Neural cell (in vitro differentiated cells): ENCODE results near the gene NECAB3. TPM values are rescaled to one million over a fixed set of nuclear protein-coding genes. Genes with fewer than 3 reads are reported as not detected.

ENCODE experiments used
- H2AFZ ChIP-seq: fragments of 200-600, 300-800 bp; sonication (generic), shearing (Covaris generic); 2 replicates; pipeline ENCODE4 v1.6.0; 2014; ENCODE audit warnings: low read depth, mild to moderate bottlenecking, antibody characterized with exemption, low read length, moderate library complexity
- H3F3A ChIP-seq: fragments of 200-600 bp; shearing (Covaris generic); 2 replicates; pipeline ENCODE4 v1.6.1; 2016; ENCODE audit warnings: mild to moderate bottlenecking, moderate library complexity, mixed read lengths, antibody characterized with exemption, low read length; ENCODE audit not compliant: insufficient read depth, poor library complexity, severe bottlenecking
- H3K27ac ChIP-seq: fragments of 200-600, 300-800 bp; sonication (generic), shearing (Covaris generic); 2 replicates; pipeline ENCODE4 v1.5.1; 2014; ENCODE audit warnings: mild to moderate bottlenecking, low read length, moderate library complexity
- H3K27me3 ChIP-seq: fragments of 300-800, 200-600 bp; sonication (generic), shearing (Covaris generic); 2 replicates; pipeline ENCODE4 v1.6.0; 2014; ENCODE audit warnings: mild to moderate bottlenecking, low read depth, low read length, moderate library complexity; ENCODE audit not compliant: insufficient read depth
- H3K36me3 ChIP-seq: fragments of 300-800, 200-600 bp; sonication (generic), shearing (Covaris generic); 2 replicates; pipeline ENCODE4 v1.5.1; 2014; ENCODE audit warnings: mild to moderate bottlenecking, antibody characterized with exemption, low read length, moderate library complexity; ENCODE audit not compliant: insufficient read depth
- H3K4me2 ChIP-seq: fragments of 300-800, 200-600 bp; sonication (generic), shearing (Covaris generic); 2 replicates; pipeline ENCODE4 v1.6.0; 2014; ENCODE audit warnings: mild to moderate bottlenecking, low read length
- H3K4me3 ChIP-seq: fragments of 300-800, 200-600 bp; sonication (generic), shearing (Covaris generic); 2 replicates; pipeline ENCODE4 v1.5.1; 2014; ENCODE audit warnings: mild to moderate bottlenecking, low read length, moderate library complexity
- H3K79me2 ChIP-seq: fragments of 200-600 bp; shearing (Covaris generic); replicated peaks from 2 replicates; pipeline ENCODE4 v1.6.0; 2014; ENCODE audit warnings: mild to moderate bottlenecking, low read length, moderate library complexity; ENCODE audit not compliant: insufficient read depth
- H3K9ac ChIP-seq: fragments of 300-800, 200-600 bp; sonication (generic), shearing (Covaris generic); 2 replicates; pipeline ENCODE4 v1.6.1; 2016; ENCODE audit warnings: mild to moderate bottlenecking, low read length, mixed read lengths
- H3K9me2 ChIP-seq: fragments of 200-600 bp; shearing (Covaris generic); 2 replicates; pipeline ENCODE4 v1.6.1; 2016; ENCODE audit warnings: mild to moderate bottlenecking, low read length, mixed read lengths; ENCODE audit not compliant: insufficient read depth
- H3K9me3 ChIP-seq: fragments of 200-600, 300-800 bp; sonication (generic), shearing (Covaris generic); 2 replicates; pipeline ENCODE4 v1.6.1; 2016; ENCODE audit warnings: mild to moderate bottlenecking, mixed run types, low read length, moderate library complexity, mixed read lengths
- H4K20me1 ChIP-seq: fragments of 200-600 bp; shearing (Covaris generic); 2 replicates; pipeline ENCODE4 v1.6.1; 2016; ENCODE audit warnings: mild to moderate bottlenecking, mixed run types; ENCODE audit not compliant: insufficient read depth
- CTCF ChIP-seq: fragments of 450-650 bp; IDR thresholded peaks from 2 replicates; pipeline ENCODE4 v1.5.1; 2014; ENCODE audit warnings: antibody characterized with exemption, mild to moderate bottlenecking, moderate library complexity; ENCODE audit not compliant: poor library complexity, severe bottlenecking
- EP300 ChIP-seq: fragments of 450-650 bp; conservative IDR thresholded peaks from 2 replicates; pipeline ENCODE4 v1.6.1; 2014; ENCODE audit warnings: antibody characterized with exemption, mild to moderate bottlenecking, moderate library complexity; ENCODE audit not compliant: poor library complexity, severe bottlenecking
- EZH2 ChIP-seq: fragments of 200-600, 300-800 bp; shearing (Covaris generic), sonication (generic); IDR thresholded peaks from 2 replicates; pipeline ENCODE4 v1.6.1; 2014; ENCODE audit warnings: antibody characterized with exemption, low read length, borderline replicate concordance, mild to moderate bottlenecking; ENCODE audit not compliant: insufficient read depth, poor library complexity, severe bottlenecking
- MXI1 ChIP-seq: fragments of 450-650 bp; conservative IDR thresholded peaks from 2 replicates; pipeline ENCODE4 v1.6.1; 2014; ENCODE audit warnings: antibody characterized with exemption, mild to moderate bottlenecking; ENCODE audit not compliant: poor library complexity, severe bottlenecking
- POLR2AphosphoS5 ChIP-seq: IDR thresholded peaks from 2 replicates; pipeline ENCODE4 v1.6.1; 2012
- RAD21 ChIP-seq: fragments of 450-650 bp; conservative IDR thresholded peaks from 2 replicates; pipeline ENCODE4 v1.6.1; 2014; ENCODE audit warnings: antibody characterized with exemption, mild to moderate bottlenecking, moderate library complexity
- REST ChIP-seq: IDR thresholded peaks from 2 replicates; pipeline ENCODE4 v1.6.1; 2012; ENCODE audit warnings: borderline replicate concordance
- SMC3 ChIP-seq: fragments of 450-650 bp; conservative IDR thresholded peaks from 2 replicates; pipeline ENCODE4 v1.6.1; 2014; ENCODE audit warnings: antibody characterized with exemption, mild to moderate bottlenecking, moderate library complexity; ENCODE audit not compliant: poor library complexity
- TAF1 ChIP-seq: IDR thresholded peaks from 2 replicates; pipeline ENCODE4 v1.6.1; 2012; ENCODE audit warnings: low read depth
- polyA plus RNA-seq: library from polyadenylated mRNA; depleted of rRNA; stranded (reverse); fragments of >200 nt; gene quantifications from 2 replicates; pipeline ENCODE4 v1.2.3, GENCODE V29; 2014

The NECAB3 gene
- polyA plus RNA-seq, 1 donor from 2014 or later, result 21.4 TPM

- H2AFZ ChIP-seq, result no peak overlapping the region
- TF ChIP-seq RAD21 (no peak), POLR2AphosphoS5 (no peak), MXI1 (no peak)
- H3K4me2 ChIP-seq, result no peak overlapping the region
- H3K9me2 ChIP-seq, result no peaks in the 10 kb centered on the region
- no peaks in the 10 kb centered on the region for H3K9me3 ChIP-seq
- H3K4me3 ChIP-seq, result no peak overlapping the region
- no peaks in the 10 kb centered on the region for H3K79me2 ChIP-seq
- no peaks in the 10 kb centered on the region for H3K27me3 ChIP-seq
- H3K9ac ChIP-seq, result no peak overlapping the region
- H4K20me1 ChIP-seq, result no peaks in the 10 kb centered on the region
- H3K27ac ChIP-seq, result no peak overlapping the region
- peaks cover 4% of the 10 kb centered on the region for H3F3A ChIP-seq
- H3K36me3 ChIP-seq, result no peaks in the 10 kb centered on the region
These were observed 4.2 kb downstream of the NECAB3 start for GRCh38 chr20:33669873-33670640.

GRCh38 chr20:33669224-33669623 lies 5.0 kb downstream of the NECAB3 start:
- Histone ChIP-seq H2AFZ (no peak overlapping the region), H3K27me3 (no peaks in the 10 kb centered on the region), H3K36me3 (no peaks in the 10 kb centered on the region), H3K79me2 (no peaks in the 10 kb centered on the region), H3K4me3 (no peak overlapping the region), H3K9me2 (no peaks in the 10 kb centered on the region), H3K9me3 (no peaks in the 10 kb centered on the region), H3K27ac (no peak overlapping the region), H4K20me1 (no peaks in the 10 kb centered on the region), H3K9ac (no peak overlapping the region), H3F3A (no peaks in the 10 kb centered on the region), H3K4me2 (no peak overlapping the region)
- TF ChIP-seq CTCF (no peak), RAD21 (no peak), TAF1 (no peak), POLR2AphosphoS5 (no peak), EP300 (no peak), MXI1 (no peak), SMC3 (no peak), REST (no peak), EZH2 (no peak)
